NK-92 treated with Interleukin-12 subunit alpha and Interleukin-12 subunit beta, amount 100 ng/mL, for 24 hours (cell line): ENCODE data around the gene KRTAP4-5.
"Not testable (repeated sequence)": the region's sequence is repeated elsewhere in the genome, so short reads cannot be mapped to it uniquely, and the experiment has no call there.

Experiments
- DNase-seq: peaks from one replicate; lab custom pipeline; 2025; lab: John Stamatoyannopoulos, UW

KRTAP4-5 gene

GRCh38 chr17:41147531-41148204 is 2.0 kb downstream of the KRTAP4-5 start:
- no peak for DNase-seq

GRCh38 chr17:41145261-41145660 is 4.4 kb downstream of the KRTAP4-5 start:
- DNase-seq: no peak

- no peak for DNase-seq
Measured at GRCh38 chr17:41144846-41145245, 4.8 kb downstream of the KRTAP4-5 start.

DNA sequence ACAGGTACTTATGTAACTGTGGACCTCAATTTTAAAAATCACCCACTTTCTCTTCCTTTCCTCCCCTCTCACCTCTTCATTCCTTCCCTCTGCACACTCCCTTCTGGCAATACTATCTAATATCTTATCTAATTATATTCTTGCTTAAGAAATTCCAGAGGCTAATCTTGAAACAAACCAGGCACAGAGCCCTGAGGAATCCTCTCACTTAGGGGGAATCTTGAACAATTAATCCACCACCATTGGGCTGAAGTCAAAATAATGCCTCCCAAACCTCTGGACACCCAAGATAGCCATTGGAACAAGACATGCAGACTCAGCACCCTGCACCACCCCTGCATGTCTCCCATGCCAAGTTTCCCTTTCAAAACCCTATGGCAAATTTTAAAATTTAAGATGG is 8.3 kb downstream of the KRTAP4-5 start:
- DNase-seq: no peak

DNA sequence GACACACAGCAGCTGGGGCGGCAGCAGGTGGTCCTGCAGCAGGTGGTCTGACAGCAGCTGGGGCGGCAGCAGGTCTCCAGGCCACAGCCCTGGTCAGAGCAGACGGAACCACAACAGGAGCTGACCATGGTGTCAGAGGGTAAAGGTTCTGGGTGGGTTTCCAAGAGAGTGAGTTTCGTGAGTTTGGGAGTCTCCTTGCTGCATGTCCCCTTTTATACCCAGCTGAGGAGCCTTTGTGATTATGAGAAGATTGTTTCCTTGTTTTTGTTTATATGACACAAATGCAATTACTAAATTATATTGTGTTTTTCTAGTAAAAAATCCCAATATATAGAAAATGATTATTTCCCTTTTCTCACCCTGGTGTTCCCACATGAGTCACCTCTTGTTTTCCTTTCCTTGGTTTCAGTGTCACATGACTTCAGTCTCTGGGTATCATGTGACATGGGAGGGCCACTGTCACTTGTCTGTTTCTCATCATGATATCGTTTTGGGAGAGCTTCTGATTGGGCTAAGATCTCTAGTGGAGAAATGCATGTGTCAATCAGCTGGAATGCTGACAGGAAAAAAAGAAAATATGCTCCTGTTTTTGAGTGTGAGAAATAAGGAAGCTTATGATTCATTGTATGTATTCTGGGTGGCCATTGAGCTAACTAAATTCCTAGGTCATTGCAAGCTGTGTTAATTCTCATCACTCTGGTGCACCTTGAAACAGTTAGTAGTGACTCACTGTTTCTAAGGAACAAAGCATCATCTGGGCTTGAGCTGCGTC is 9.1 kb downstream of the KRTAP4-5 start, which contains the start of gene KRTAP4-6:
Gene KRTAP4-6 (minus strand): TSS at position 185 of the 772 bp plus-strand sequence. CDS start 57 bp downstream, at position 128.
- DNase-seq: no peak

DNA sequence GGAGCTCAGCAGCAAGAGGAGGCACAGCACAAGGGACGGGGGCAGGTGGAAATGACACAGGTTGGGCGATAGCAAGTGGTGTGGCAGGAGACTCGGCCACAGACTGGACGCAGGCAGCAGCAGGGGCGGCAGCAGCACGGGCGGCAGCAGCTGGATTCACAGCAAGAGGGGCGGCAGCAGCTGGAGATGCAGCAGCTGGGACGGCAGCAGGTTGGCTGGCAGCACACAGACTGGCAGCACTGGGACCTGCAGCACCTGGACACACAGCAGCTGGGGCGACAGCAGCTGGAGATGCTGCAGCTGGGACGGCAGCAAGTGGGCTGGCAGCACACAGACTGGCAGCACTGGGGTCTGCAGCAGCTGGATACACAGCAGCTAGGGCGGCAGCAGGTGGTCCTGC is 9.8 kb downstream of the KRTAP4-5 start:
- not testable (repeated sequence) for DNase-seq

GRCh38 chr17:41133880-41134735 is 15.5 kb downstream of the KRTAP4-5 start:
- no peak for DNase-seq

- no peak for DNase-seq
Measured at GRCh38 chr17:41131979-41132378, 17.6 kb downstream of the KRTAP4-5 start.

DNA sequence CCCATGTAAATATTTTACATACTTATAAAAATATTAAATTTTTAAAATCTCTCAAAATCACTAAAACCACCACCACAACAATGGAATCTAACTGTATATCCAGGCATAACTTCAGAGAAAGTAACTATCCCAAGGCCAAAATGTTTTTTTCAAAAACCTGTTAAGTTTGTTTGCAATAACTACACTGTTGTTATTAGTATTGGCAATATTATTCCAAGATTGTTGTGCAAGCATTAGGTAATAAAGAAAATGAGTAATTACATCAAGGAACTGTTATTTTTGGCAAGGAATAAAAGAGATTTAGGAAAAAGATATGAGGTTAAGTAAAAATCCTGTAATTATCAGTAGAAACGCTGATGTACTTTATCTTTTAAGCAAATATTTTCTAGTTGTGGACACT is 22.3 kb downstream of the KRTAP4-5 start:
- DNase-seq: no peak

DNA sequence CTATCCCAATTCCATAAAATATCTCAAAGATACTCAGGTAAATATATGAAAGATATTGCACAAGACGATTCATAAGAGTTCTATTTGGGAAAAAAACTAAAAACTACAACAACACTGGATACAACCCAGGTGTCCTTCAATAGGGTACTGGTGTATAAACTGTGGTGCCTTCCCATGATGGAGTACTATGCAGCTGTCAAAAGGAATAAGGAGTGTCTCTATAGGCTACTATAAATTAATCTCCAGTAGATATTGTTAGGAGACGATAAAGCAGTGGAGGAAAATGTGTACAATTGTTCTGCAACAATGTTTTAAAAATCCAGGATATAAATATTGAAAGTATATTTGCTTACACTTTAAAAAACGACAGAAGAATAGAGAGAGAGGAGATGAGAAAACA is 23.2 kb downstream of the KRTAP4-5 start:
- DNase-seq: no peak

- no peak for DNase-seq
Measured at GRCh38 chr17:41125064-41125463, 24.6 kb downstream of the KRTAP4-5 start.

GRCh38 chr17:41123991-41124371 is 25.6 kb downstream of the KRTAP4-5 start, which contains the start of gene KRTAP4-12:
KRTAP4-12 (minus strand) TSS chr17:41124182; CDS start chr17:41124122, 60 bp downstream.
- DNase-seq: not testable (repeated sequence)

- DNase-seq: not testable (repeated sequence)
Measured at GRCh38 chr17:41123292-41123990, 26.2 kb downstream of the KRTAP4-5 start.

GRCh38 chr17:41121742-41122141 is 27.9 kb downstream of the KRTAP4-5 start:
- no peak for DNase-seq

DNA sequence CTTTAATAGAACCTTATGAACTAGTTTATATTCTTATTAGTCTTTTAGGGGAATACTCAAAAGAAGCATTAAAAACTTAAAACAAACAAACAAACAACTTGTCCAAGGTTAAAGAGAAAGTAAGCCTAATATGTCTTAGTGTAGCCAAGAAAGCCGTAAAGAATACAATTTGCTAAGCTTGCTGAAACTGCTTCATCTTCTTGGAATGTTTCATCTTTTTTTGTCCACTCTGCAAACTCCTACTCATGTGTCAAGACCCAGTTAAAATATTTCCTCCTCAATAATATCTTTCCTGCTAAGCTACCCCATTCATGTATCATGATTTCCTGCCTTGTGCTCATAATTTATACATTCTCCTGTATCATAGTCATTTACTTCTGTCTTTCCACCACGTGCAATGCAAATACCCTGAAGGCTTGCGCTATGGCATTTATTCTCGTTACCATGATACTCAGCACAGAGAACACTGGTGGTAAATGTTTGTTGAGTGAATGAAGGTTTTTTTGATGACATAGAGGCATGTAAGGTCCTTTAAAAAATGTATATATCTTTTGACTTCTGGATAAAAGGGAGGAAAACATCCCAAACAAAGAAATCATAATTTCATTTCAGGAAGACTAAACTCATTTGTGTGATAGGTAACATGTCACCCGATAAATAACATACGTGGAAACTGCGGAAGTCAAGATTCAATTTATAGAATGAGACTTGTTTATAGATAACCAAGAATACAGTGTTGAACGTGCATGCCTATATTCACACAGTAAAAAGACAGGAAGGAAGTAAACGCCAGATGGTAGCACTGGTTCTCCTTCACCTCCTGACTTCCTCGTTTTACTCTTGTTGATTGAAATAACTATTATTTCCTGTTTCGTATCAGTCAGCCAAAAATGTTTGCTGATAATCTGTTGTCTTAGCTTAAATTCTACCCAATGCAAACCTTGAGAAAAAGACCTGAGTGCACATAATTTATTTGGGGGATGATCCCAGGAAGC is 29.6 kb downstream of the KRTAP4-5 start:
- DNase-seq: not testable (repeated sequence)

GRCh38 chr17:41118721-41119120 is 30.9 kb downstream of the KRTAP4-5 start:
- DNase-seq: no peak

DNA sequence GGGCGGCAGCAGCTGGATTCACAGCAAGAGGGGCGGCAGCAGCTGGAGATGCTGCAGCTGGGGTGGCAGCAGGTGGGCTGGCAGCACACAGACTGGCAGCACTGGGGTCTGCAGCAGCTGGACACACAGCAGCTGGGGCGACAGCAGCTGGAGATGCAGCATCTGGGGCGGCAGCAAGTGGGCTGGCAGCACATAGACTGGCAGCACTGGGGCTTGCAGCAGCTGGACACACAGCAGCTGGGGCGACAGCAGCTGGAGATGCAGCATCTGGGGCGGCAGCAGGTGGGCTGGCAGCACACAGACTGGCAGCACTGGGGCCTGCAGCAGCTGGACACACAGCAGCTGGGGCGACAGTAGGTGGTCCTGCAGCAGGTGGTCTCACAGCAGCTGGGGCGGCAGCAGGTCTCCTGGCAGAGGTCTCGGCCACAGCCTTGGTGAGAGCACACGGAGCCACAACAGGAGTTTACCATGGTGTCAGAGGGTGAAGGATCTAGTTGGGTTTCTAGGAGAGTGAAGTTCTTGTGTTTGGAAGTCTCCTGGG is 31.7 kb downstream of the KRTAP4-5 start, which contains the start of gene KRTAP4-11:
Gene KRTAP4-11 (minus strand): TSS at position 528 of the 541 bp plus-strand sequence. CDS start 58 bp downstream, at position 470.
- DNase-seq: not testable (repeated sequence)

DNA sequence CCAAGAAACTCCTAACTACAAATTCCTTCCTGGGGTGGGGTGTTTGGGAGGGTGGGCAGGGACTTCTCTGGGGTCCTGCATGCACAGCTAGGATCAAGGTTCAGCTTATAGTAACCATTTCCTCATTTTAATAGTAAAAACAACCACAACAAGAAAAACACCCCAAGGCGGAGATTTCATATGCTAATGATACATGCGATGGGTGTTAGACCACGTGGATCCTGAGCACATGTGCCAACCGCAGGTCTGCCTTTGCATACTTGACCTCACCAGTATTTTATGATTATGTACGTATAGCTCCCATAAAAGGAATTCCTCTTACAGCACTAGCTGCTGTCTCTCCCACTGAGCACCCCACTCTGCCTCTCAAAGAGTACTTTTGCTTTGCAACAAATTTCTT is 33.3 kb downstream of the KRTAP4-5 start:
- DNase-seq: no peak

DNA sequence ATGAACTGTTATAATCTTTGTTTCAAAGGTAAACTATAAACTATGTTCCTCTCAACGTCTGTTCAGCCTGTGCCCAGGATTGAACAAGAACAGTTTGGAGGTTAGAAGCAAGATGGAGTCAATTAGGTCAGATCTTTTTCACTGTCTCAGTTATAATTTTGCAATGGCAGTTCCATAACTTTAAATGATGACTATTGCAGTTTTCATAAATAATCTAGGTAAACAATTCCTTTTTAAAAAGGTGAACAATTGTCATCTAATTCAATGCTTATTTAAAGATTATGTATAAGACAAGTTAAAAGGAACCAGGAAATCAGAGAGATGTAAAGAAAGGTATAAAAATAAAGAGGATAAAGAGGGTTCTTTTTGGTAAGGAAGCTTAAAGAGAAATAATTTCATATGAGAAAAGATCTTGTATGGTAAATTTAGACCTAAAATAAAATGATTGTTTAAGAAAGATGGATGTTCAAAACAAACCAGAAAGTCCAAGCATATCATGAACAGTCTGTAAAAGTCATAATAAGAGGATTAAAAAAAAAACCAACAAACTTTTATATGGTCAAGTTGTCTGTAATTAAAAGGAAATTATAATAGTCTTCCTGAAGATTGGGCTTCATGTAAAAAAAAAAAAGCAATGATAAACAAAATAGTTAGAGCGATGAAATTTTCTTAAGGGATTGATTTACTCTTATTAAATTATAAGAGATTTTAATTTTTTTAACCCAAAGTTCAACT is 38.3 kb downstream of the KRTAP4-5 start:
- DNase-seq: no peak
